HCT116 (cell line): ENCODE results near the gene AK2.

ENCODE experiments used
- EZH2 ChIP-seq: fragments of 200-600 bp; sonication (generic); IDR thresholded peaks from 2 replicates; pipeline ENCODE4 v1.6.1; 2017; ENCODE audit warnings: antibody characterized with exemption, mixed run types
- RAD21 ChIP-seq: IDR thresholded peaks from 2 replicates; pipeline ENCODE4 v1.6.1; 2012; ENCODE audit warnings: low read depth, mild to moderate bottlenecking

DNA sequence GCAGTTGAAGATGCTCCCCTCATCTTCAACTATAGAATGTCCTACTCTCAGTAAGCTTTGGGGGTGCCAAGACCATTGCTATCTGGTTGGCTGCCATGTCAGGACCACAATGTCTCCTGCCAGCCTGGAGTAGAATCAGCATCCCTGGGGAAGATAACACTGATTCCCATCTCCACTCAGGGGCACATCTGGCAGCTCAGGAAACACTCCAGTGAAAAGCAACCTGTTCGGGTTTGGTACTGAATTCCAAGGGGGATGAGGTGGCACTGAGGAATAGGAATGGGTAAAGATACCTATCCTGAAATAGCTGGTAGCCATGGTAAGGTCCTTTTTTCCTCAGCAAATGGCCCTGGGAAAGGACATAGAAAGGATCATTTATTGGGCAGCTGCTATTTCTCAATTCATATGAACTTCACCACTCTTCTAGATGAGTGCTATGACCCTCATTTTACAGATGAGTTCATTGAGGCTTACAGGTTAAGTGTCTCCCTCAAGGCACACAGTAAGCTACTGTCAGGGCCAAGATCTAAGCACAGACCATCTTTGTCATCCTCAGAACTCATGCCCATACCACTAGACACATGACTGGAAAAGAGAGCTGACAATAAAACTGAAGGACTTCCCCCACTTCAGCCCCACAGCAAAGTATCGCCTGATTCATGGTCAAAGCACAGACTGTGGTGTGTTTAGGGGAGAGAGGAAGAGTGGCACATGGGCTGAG lies 31.4 kb downstream of the AK2 start:
- no peak for TF ChIP-seq RAD21
- no peak for TF ChIP-seq EZH2
